Ishikawa (cell line): Measurements from ENCODE around the gene CLDN7.

Source experiments
- CEBPB ChIP-seq: IDR thresholded peaks from 2 replicates; pipeline ENCODE4 v1.6.1; 2012
- CREB1 ChIP-seq: IDR thresholded peaks from 2 replicates; pipeline ENCODE4 v1.6.1; 2012; ENCODE audit warnings: low read depth
- EP300 ChIP-seq: IDR thresholded peaks from 2 replicates; pipeline ENCODE4 v1.6.1; 2012; ENCODE audit warnings: borderline replicate concordance
- MAX ChIP-seq: IDR thresholded peaks from 2 replicates; pipeline ENCODE4 v1.6.1; 2012
- NFIC ChIP-seq: IDR thresholded peaks from 2 replicates; pipeline ENCODE4 v1.6.1; 2012
- RAD21 ChIP-seq: IDR thresholded peaks from 2 replicates; pipeline ENCODE4 v1.6.1; 2012; ENCODE audit warnings: low read depth
- REST ChIP-seq: IDR thresholded peaks from 2 replicates; pipeline ENCODE4 v1.6.1; 2012; ENCODE audit warnings: low read depth, mild to moderate bottlenecking
- TAF1 ChIP-seq: IDR thresholded peaks from 2 replicates; pipeline ENCODE4 v1.6.1; 2012; ENCODE audit warnings: low read depth, mild to moderate bottlenecking
- TCF12 ChIP-seq: IDR thresholded peaks from 2 replicates; pipeline ENCODE4 v1.6.1; 2012; ENCODE audit warnings: low read depth
- TEAD4 ChIP-seq: IDR thresholded peaks from 2 replicates; pipeline ENCODE4 v1.6.1; 2012
- YY1 ChIP-seq: IDR thresholded peaks from 2 replicates; pipeline ENCODE4 v1.6.1; 2012; ENCODE audit warnings: low read depth
- ZBTB7A ChIP-seq: IDR thresholded peaks from 2 replicates; pipeline ENCODE4 v1.6.1; 2012; ENCODE audit warnings: low read depth
- TF ChIP-seq, protein P1 (sequence below): IDR thresholded peaks from 2 replicates; pipeline ENCODE4 v1.6.1; 2012

DNA sequence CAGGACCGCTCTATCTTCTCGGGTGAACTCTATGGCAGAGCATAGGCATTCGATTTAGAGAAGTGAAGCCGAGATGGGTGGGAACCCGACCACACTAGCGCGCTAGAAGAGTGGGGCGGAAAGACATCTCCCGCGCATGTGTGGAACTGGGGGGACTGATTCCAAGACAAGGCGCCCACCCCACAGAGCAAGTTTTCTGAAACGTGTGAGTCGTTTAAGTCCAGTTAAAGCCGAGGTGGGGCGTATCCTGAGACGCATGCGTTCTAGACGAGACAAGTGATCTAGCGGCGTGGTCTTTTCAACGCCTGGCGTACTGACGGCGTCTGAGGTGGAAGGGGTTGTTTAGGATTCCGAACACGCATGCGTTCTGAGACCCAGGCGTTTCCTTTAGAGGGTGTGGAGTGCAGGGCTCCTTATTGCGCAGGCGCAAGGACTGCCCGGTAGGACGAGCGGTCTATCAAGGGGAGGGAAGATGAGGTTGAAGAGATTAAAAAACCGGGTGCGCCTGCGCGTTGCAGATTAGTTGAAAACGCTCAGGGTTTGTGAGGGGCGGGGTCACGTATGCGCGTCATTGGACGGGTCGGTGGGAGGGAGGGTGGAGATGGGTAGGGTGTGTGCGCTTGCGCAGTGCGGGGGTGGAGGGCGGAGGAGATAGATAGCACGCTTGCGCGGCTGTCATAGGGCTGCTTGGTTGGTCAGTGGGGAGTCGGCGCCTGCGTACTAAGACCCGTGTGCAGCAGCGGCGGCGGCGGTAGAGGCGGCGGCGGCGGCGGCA lies 44.8 kb upstream of the CLDN7 start, which contains the start of gene EIF5A:
- TF ChIP-seq REST: no peak
- TF ChIP-seq TEAD4: 0 out of 2 replicates have a peak, but pooled peaks have one; percentile 4
- no peak for TF ChIP-seq EP300
- TF ChIP-seq RAD21: no peak
- TF ChIP-seq, protein P1, sequence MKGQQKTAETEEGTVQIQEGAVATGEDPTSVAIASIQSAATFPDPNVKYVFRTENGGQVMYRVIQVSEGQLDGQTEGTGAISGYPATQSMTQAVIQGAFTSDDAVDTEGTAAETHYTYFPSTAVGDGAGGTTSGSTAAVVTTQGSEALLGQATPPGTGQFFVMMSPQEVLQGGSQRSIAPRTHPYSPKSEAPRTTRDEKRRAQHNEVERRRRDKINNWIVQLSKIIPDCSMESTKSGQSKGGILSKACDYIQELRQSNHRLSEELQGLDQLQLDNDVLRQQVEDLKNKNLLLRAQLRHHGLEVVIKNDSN: no peak; the same call in 1 of the 2 replicates
- peak; percentile 65 for TF ChIP-seq CREB1
- TF ChIP-seq TAF1: peak; percentile 43
- TF ChIP-seq YY1: no peak; the same call in 1 of the 2 replicates
- TF ChIP-seq NFIC: no peak
- no peak for TF ChIP-seq CEBPB
- 0 out of 2 replicates have a peak, but pooled peaks have one; percentile 39 for TF ChIP-seq ZBTB7A
- TF ChIP-seq MAX: peak; percentile 86
- no peak for TF ChIP-seq TCF12
